Activated naive CD4-positive, alpha-beta T cell treated with anti-CD3 and anti-CD28 coated beads for 36 hours (primary cell): ENCODE measurements around the gene WDR11. TPM values are rescaled to one million over a fixed set of nuclear protein-coding genes. Genes with fewer than 3 reads are reported as not detected.
"Not testable (repeated sequence)": the region's sequence is repeated elsewhere in the genome, so short reads cannot be mapped to it uniquely, and the experiment has no call there.

Source experiments
- CTCF ChIA-PET: fragments of 350-600 bp; sonication (Branson Sonifier 250); formaldehyde crosslinking; loops from one replicate; lab custom pipeline; 2021; ENCODE audit warnings: antibody characterized with exemption; lab: Charles Lee
- DNase-seq: peaks from one replicate; pipeline ENCODE4 v3.0.0-alpha.2; 2020
- H3K27ac Mint-ChIP-seq: one replicate; pipeline ENCODE4 v1.8.0; 2021; ENCODE audit warnings: mild to moderate bottlenecking, mixed read lengths
- H3K27me3 Mint-ChIP-seq: one replicate; pipeline ENCODE4 v1.8.0; 2021; ENCODE audit warnings: low read depth, mixed read lengths
- H3K36me3 Mint-ChIP-seq: one replicate; pipeline ENCODE4 v1.8.0; 2021; ENCODE audit warnings: low read depth, mixed read lengths
- H3K4me1 Mint-ChIP-seq: one replicate; pipeline ENCODE4 v1.8.0; 2021; ENCODE audit warnings: low read depth, mixed read lengths
- H3K4me3 Mint-ChIP-seq: one replicate; pipeline ENCODE4 v1.8.0; 2021; ENCODE audit warnings: mild to moderate bottlenecking, moderate library complexity, mixed read lengths
- H3K9me3 Mint-ChIP-seq: one replicate; pipeline ENCODE4 v1.8.0; 2021; ENCODE audit warnings: mixed read lengths
- intact Hi-C: fragments of 100-400 bp; cut with micrococcal nuclease; formaldehyde crosslinking; loops from one replicate; pipeline ENCODE4 v1.15.1; 2023
- total RNA-seq, 2 experiments: library from RNA; stranded (reverse); gene quantifications; one replicate each; pipeline ENCODE4 v1.2.3, GENCODE V29; 2021

Gene WDR11
- total RNA-seq, 2 experiments from 2014 or later = 32.4 to 33.6 TPM

DNA sequence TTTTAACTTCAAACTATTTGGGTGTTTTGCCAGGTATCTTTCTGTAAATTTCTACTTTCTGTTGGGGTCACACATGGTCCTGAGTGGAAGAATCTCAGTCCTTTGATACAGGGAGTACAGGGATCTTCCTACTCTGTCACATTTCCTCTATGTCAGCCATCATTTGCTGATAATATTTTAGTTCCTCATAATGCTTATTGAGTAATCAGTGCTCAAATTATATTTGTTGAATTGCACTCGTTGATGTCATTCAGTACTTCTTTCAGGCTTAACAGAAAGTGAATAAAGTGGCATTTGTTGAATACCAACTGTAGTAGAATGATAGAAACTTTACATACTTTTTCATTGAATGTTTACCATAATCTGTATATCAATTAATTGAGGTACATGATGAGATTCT is 31.9 kb downstream of the WDR11 start:
- intact Hi-C loops = no loop called here
- Mint-ChIP-seq H3K27me3 (no peaks in the 10 kb centered on the region), H3K4me3 (no peak overlapping the region), H3K36me3 (peaks cover 28% of the 10 kb centered on the region), H3K27ac (no peak overlapping the region), H3K9me3 (no peaks in the 10 kb centered on the region), H3K4me1 (no peaks in the 10 kb centered on the region)
- DNase-seq = no peak
- CTCF ChIA-PET = no interaction called here

DNA sequence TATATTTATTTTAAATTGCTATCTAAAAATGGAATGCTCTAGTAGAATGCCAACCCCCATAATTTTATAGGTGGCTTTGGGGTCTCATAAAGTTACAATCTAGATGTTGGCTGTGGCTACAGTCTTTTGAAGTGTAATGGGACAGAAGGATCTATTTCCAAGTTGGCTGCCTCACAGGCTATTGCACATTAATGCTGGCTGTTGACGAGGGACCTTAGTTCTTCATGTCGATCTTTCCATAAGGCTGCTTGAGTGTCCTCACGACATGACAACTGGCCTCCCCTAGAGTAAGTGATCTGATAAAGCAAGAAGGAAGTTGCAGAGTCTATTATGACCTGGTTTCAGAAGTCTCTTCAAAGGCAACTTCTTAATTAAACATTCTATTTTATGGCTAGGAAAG is 36.3 kb downstream of the WDR11 start:
- no peak overlapping the region for H3K27ac Mint-ChIP-seq
- CTCF ChIA-PET = no interaction called here
- intact Hi-C loops = no loop called here

DNA sequence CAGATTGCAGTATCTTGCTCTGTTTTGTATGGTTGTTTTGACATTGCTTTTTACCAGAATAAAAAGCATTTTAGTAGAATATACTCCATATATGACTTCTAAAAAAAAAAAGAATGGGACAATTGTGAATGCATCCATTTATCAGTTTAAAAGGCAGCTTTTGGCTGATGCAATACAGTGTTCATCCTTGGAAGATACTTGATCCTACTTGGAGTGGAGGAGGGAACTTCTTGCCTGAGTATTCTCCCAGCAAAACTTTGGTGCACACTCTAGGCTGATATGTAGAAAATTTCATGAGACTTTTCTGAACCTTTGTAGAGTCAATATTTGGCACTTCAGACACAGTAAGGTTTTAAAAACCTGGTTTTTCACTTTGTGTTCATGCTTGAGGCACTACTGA is 40.2 kb downstream of the WDR11 start:
- no peaks in the 10 kb centered on the region for H3K4me1 Mint-ChIP-seq
- intact Hi-C loops = no loop called here

More for the DNA sequence above, 36.3 kb downstream of the WDR11 start:
- H3K9me3 Mint-ChIP-seq = no peaks in the 10 kb centered on the region
- peaks cover 43% of the 10 kb centered on the region for H3K36me3 Mint-ChIP-seq
- no peak overlapping the region for H3K4me3 Mint-ChIP-seq
- H3K27me3 Mint-ChIP-seq = no peaks in the 10 kb centered on the region
- no peak for DNase-seq
- H3K4me1 Mint-ChIP-seq = no peaks in the 10 kb centered on the region

DNA sequence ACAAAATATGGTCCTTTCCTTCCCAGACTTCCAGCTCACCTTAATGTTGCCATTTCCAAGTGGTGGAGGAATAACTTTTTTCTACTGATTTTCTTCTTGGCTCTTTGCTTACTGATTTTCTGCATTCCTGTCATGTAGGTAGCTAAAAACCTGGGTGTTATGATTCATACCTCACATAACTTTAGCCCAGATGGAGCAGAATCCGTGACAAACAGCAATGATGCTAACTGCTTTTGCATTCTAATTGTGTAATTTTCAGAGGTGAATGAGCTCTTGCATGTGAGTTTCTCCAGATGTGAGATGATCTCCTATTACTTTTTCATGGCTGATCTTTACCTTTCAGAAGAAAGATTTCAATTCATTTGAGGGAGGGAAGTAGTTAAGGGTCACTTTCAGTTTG is 43.4 kb downstream of the WDR11 start:
- DNase-seq = no peak
- Mint-ChIP-seq H3K27ac (no peak overlapping the region), H3K9me3 (no peaks in the 10 kb centered on the region), H3K4me1 (no peaks in the 10 kb centered on the region), H3K36me3 (peaks cover 40% of the 10 kb centered on the region), H3K27me3 (no peaks in the 10 kb centered on the region), H3K4me3 (no peak overlapping the region)
- CTCF ChIA-PET = no interaction called here
- intact Hi-C loops = no loop called here

More for the DNA sequence above, 40.2 kb downstream of the WDR11 start:
- Mint-ChIP-seq H3K9me3 (no peaks in the 10 kb centered on the region), H3K27ac (no peak overlapping the region), H3K4me3 (no peak overlapping the region), H3K36me3 (peaks cover 47% of the 10 kb centered on the region), H3K27me3 (no peaks in the 10 kb centered on the region)
- no peak for DNase-seq
- CTCF ChIA-PET = no interaction called here

DNA sequence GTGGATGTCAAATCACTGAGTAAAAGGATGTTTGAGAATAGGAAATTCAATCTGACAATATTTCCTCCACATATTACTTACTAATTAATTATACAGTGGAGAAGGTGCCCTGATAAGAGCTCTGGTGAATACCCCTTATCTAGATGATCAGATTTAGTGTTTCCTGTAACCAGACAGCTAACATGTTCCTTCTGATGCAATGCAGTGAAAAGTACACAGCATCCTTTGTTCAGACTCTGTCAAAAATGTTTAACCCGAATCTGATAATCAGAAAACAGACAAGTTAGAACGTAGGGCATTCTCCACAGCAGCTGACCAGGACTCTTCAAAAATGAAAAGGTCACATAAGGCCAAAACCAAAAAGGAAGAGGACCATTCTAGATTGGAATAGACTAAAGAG is 46.2 kb downstream of the WDR11 start:
- no peak overlapping the region for H3K27ac Mint-ChIP-seq
- H3K4me3 Mint-ChIP-seq = no peak overlapping the region

DNA sequence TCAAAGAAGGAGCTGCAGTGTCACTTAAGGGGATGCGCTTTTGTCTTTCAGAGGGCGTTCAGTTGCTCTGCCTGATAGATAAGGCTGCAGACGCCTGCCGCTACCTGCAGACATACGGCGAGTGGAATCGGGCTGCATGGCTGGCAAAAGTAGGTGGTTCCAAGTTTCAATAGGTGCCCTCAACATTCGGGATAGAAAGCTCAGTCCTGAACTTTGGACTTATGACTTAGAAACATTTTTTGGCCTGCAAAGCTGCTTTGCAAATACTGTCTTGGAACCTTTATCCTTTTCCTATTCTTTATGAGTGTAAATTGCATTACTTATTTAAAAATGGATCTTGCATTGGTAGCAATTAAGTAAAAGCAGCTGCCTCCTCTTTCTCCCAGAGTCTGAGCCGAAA is 54.1 kb downstream of the WDR11 start:
- peaks cover 14% of the 10 kb centered on the region for H3K9me3 Mint-ChIP-seq

More for the DNA sequence above, 46.2 kb downstream of the WDR11 start:
- no peaks in the 10 kb centered on the region for H3K9me3 Mint-ChIP-seq
- DNase-seq = no peak
- H3K4me1 Mint-ChIP-seq = no peaks in the 10 kb centered on the region
- peaks cover 36% of the 10 kb centered on the region for H3K36me3 Mint-ChIP-seq
- intact Hi-C loops = no loop called here
- H3K27me3 Mint-ChIP-seq = no peaks in the 10 kb centered on the region
- CTCF ChIA-PET = no interaction called here

DNA sequence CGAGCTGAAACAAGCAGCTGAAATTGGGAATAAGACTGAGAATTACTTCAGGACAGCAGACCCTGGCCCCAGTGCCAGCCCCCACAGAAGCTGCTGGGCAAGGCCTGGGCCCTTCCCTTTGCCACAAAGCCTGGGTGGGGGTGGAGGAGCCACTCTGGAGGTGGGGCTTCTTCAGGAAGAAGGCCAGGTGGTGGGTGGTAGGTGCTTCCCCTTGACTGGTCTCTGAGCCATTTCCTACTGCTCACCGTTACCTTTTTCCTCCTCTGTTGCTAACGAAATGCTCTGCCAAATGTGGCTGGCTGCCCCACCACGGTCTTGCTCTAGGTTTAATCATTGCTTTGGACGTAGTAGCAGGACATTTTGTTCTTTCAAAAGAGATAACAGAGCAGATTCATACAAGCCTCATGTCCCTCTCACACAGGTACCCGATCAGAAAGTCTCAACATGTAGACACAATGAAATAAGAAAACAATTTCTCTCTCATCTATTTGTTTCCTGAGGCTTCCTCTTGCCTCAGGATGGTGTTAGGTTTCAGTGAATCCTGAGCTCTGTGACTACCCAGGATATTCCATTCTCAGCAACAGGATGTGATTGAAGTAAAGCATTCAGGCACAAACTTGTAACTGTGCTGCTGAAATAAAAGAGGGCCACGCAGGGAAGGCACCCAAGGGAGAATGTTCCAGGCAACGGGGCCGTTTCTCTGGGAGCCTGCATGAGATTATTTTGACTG is 66.5 kb downstream of the WDR11 start:
- H3K4me1 Mint-ChIP-seq = no peaks in the 10 kb centered on the region

More for the DNA sequence above, 54.1 kb downstream of the WDR11 start:
- CTCF ChIA-PET = no interaction called here
- no peak for DNase-seq
- no peak overlapping the region for H3K4me3 Mint-ChIP-seq
- peaks cover 74% of the 10 kb centered on the region for H3K36me3 Mint-ChIP-seq
- intact Hi-C loops = no loop called here
- H3K27ac Mint-ChIP-seq = no peak overlapping the region
- no peaks in the 10 kb centered on the region for H3K27me3 Mint-ChIP-seq
- no peaks in the 10 kb centered on the region for H3K4me1 Mint-ChIP-seq

DNA sequence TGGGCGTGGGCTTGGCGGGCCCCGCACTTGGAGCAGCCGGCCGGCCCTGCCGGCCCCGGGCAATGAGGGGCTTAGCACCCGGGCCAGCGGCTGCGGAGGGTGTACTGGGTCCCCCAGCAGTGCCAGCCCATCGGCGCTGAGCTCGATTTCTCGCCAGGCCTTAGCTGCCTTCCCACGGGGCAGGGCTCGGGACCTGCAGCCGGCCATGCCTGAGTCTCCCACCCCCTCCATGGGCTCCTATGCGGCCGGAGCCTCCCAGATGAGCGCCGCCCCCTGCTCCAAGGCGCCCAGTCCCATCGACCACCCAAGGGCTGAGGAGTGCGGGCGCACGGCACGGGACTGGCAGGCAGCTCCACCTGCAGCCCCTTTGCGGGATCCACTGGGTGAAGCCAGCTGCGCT is 72.7 kb downstream of the WDR11 start:
- H3K27me3 Mint-ChIP-seq, DNase-seq, H3K27ac Mint-ChIP-seq, H3K4me1 Mint-ChIP-seq, H3K9me3 Mint-ChIP-seq, CTCF ChIA-PET, H3K4me3 Mint-ChIP-seq, intact Hi-C loops, H3K36me3 Mint-ChIP-seq: not testable (repeated sequence)

More for the DNA sequence above, 66.5 kb downstream of the WDR11 start:
- Mint-ChIP-seq H3K9me3 (peaks cover 10% of the 10 kb centered on the region), H3K4me3 (no peak overlapping the region), H3K27me3 (no peaks in the 10 kb centered on the region), H3K36me3 (peaks cover 2% of the 10 kb centered on the region), H3K27ac (no peak overlapping the region)
- DNase-seq = no peak
- CTCF ChIA-PET = no interaction called here
- intact Hi-C loops = no loop called here

DNA sequence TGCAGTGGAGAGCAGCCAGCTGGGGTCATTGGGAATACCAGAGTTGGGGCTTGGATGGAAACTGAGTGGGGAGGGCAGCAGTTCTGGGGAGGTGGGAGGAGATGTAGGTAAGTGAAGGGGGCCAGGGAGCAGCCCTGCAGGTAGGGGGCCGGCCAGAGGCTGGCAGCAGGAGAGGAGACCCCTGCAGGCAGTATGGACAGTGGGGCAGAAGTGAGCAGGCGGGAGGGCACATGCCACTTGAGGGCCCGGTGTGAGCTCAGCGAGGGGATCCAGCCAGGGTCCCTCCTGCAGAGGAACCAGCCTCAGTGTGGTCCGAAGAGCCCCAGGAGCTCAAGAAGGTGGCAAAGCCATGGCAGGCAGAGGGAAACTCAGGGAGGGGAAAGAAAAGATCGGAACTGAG is 75.4 kb downstream of the WDR11 start:
- intact Hi-C loops = no loop called here
- no peaks in the 10 kb centered on the region for H3K9me3 Mint-ChIP-seq
- no peaks in the 10 kb centered on the region for H3K36me3 Mint-ChIP-seq
- H3K4me3 Mint-ChIP-seq = no peak overlapping the region
- no peak overlapping the region for H3K27ac Mint-ChIP-seq
- H3K27me3 Mint-ChIP-seq = no peaks in the 10 kb centered on the region
- CTCF ChIA-PET = no interaction called here
- no peak for DNase-seq
- H3K4me1 Mint-ChIP-seq = no peaks in the 10 kb centered on the region

DNA sequence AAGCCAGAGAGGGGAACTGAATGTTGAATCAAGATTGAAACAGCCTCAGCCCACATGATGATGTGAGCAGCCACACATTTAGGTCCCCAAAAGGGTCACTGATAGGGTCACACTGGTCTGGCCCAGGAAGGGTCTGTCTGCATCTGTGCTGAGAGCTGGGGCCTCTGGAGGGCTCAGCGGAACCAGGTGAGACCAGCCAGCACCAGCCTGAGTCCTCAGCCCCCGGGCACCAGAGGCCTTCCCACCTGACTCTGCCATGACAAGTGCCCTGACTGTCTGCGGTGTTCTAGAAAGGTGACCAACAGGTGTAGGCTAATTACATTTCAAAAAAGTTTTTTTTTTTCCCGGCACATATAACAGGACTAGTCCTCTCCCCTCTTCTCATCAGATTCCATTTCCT is 76.2 kb downstream of the WDR11 start:
- Mint-ChIP-seq H3K27ac (no peak overlapping the region), H3K27me3 (no peaks in the 10 kb centered on the region), H3K9me3 (no peaks in the 10 kb centered on the region), H3K4me3 (no peak overlapping the region), H3K4me1 (no peaks in the 10 kb centered on the region), H3K36me3 (no peaks in the 10 kb centered on the region)
- DNase-seq = no peak
- CTCF ChIA-PET = no interaction called here
- intact Hi-C loops = no loop called here

DNA sequence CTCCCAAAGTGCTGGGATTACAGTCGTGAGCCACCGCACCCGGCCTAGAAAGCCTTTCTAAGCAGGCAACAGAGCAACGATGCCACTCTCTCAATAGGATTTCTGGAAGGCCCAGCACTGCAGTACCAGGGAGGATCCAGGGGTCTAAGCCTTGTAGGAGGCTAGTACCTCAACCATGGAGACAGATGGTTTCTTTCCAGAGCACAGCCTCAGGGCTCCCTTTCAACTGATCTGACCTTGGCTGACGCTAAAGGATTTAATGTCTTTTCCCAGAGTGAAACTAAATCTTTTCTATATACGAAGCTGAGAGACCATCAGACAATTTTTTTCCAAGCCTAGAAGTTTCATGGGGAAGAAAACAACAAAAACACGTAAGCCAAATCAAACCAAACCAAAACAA is 78.0 kb downstream of the WDR11 start:
- intact Hi-C loops = no loop called here
- no peak overlapping the region for H3K4me3 Mint-ChIP-seq
- H3K27ac Mint-ChIP-seq = no peak overlapping the region
- no peaks in the 10 kb centered on the region for H3K4me1 Mint-ChIP-seq
- H3K9me3 Mint-ChIP-seq = no peaks in the 10 kb centered on the region
- no peak for DNase-seq
- no peaks in the 10 kb centered on the region for H3K27me3 Mint-ChIP-seq
- H3K36me3 Mint-ChIP-seq = no peaks in the 10 kb centered on the region
- CTCF ChIA-PET = no interaction called here

DNA sequence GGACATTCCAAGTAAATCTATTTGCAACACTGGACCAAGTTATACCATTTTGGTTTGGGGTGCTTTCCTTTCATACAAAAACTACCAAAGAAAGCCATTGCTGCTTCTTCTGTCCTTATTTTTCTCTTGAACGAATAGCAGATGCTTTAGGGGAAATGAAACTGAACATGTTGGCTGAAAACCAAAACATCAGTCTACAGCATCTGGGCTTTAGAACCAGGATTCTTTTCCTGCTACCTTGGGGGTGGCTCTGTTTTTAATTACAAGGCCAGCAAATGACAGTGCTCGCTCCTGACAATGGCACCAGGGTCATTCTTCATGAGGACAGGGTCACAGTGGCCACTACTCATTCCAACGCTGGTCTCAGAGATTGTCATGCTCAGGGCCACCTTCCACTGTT is 80.3 kb downstream of the WDR11 start:
- Mint-ChIP-seq H3K4me3 (no peak overlapping the region), H3K9me3 (no peaks in the 10 kb centered on the region), H3K4me1 (no peaks in the 10 kb centered on the region), H3K27me3 (no peaks in the 10 kb centered on the region), H3K27ac (no peak overlapping the region), H3K36me3 (no peaks in the 10 kb centered on the region)
- intact Hi-C loops = no loop called here
- CTCF ChIA-PET = no interaction called here
- DNase-seq = no peak

DNA sequence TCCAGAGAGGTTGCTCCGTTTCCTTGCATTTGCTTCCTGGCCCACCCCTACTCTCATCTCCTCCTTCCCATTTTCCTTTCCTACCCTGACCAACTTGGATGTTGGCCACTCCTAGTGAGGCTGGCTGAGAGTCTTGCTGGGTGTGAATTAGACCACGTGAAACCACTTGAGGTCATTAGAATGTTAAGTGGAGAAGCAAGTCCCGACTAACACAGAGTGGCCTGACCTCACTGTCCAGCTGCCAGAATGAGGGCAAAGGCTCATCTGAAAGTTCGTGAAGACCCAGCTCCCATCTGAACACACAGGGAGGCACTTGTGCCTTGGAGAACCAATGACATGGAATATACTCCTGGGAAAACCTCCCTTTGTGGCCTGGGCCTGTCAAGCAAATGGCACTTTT is 80.8 kb downstream of the WDR11 start:
- intact Hi-C loops = no loop called here
- DNase-seq = no peak
- Mint-ChIP-seq H3K4me1 (no peaks in the 10 kb centered on the region), H3K36me3 (no peaks in the 10 kb centered on the region), H3K9me3 (no peaks in the 10 kb centered on the region), H3K4me3 (no peak overlapping the region), H3K27me3 (no peaks in the 10 kb centered on the region), H3K27ac (no peak overlapping the region)
- CTCF ChIA-PET = no interaction called here
